DND-41 (cell line): Measurements from ENCODE around the gene MFAP1.
"Not testable (repeated sequence)": the region's sequence is repeated elsewhere in the genome, so short reads cannot be mapped to it uniquely, and the experiment has no call there.

ENCODE experiments used
- ATAC-seq: fragments of 200-7000 bp; cut with Tn5 transposase; 3 replicates; pipeline ENCODE4 v1.9.1; 2021; ENCODE audit warnings: low read depth; ENCODE audit not compliant: insufficient read depth
- DNase-seq: peaks from one replicate; pipeline ENCODE4 v3.0.0-alpha.2; 2020
- H2AFZ ChIP-seq: 2 replicates; pipeline ENCODE4 v1.6.0; 2012; ENCODE audit warnings: low read depth, low read length
- H3K27ac ChIP-seq: 2 replicates; pipeline ENCODE4 v1.5.1; 2012; ENCODE audit warnings: low read length, inconsistent platforms
- H3K27me3 ChIP-seq: fragments of 200-600 bp; sonication (generic); 2 replicates; pipeline ENCODE4 v1.6.0; 2012; ENCODE audit warnings: low read length, mild to moderate bottlenecking, inconsistent platforms; ENCODE audit not compliant: insufficient read depth, poor library complexity
- H3K36me3 ChIP-seq: 2 replicates; pipeline ENCODE4 v1.5.1; 2012; ENCODE audit warnings: low read length, inconsistent platforms; ENCODE audit not compliant: insufficient read depth
- H3K4me1 ChIP-seq: 2 replicates; pipeline ENCODE4 v1.5.1; 2012; ENCODE audit warnings: mild to moderate bottlenecking, low read length; ENCODE audit not compliant: insufficient read depth
- H3K4me2 ChIP-seq: 2 replicates; pipeline ENCODE4 v1.6.0; 2012; ENCODE audit warnings: mild to moderate bottlenecking, moderate library complexity, low read length, inconsistent platforms; ENCODE audit not compliant: insufficient read depth
- H3K4me3 ChIP-seq, 2 experiments: fragments of 200-600 bp in 1 of 2; shearing (Covaris generic) in 1 of 2; 2 replicates each; pipeline ENCODE4 v1.5.1; 2012 to 2016; ENCODE audit warnings: inconsistent platforms in 2 of 2, low read length in 2 of 2, mild to moderate bottlenecking in 2 of 2, low read depth in 1 of 2, moderate library complexity in 1 of 2
- H3K79me2 ChIP-seq: 2 replicates; pipeline ENCODE4 v1.6.0; 2012; ENCODE audit warnings: low read length, inconsistent platforms; ENCODE audit not compliant: insufficient read depth
- H3K9ac ChIP-seq: 2 replicates; pipeline ENCODE4 v1.6.0; 2012; ENCODE audit warnings: low read depth, mild to moderate bottlenecking, inconsistent platforms, low read length, moderate library complexity
- H3K9me3 ChIP-seq: 2 replicates; pipeline ENCODE4 v1.5.1; 2012; ENCODE audit warnings: low read length, moderate library complexity, mild to moderate bottlenecking, inconsistent platforms; ENCODE audit not compliant: insufficient read depth, severe bottlenecking
- H4K20me1 ChIP-seq: 2 replicates; pipeline ENCODE4 v1.6.0; 2012; ENCODE audit warnings: low read length; ENCODE audit not compliant: insufficient read depth
- EZH2 ChIP-seq: IDR thresholded peaks from 3 replicates; pipeline ENCODE4 v1.6.1; 2012; ENCODE audit warnings: borderline replicate concordance, low read depth, mild to moderate bottlenecking, moderate library complexity, low read length, inconsistent platforms; ENCODE audit not compliant: severe bottlenecking
- TF ChIP-seq, protein P1 (sequence below): IDR thresholded peaks from 2 replicates; pipeline ENCODE4 v1.5.1; 2012; ENCODE audit warnings: borderline replicate concordance, low read length, moderate library complexity, mild to moderate bottlenecking; ENCODE audit not compliant: poor library complexity, severe bottlenecking; ENCODE audit errors: extremely low read depth

The MFAP1 gene

DNA sequence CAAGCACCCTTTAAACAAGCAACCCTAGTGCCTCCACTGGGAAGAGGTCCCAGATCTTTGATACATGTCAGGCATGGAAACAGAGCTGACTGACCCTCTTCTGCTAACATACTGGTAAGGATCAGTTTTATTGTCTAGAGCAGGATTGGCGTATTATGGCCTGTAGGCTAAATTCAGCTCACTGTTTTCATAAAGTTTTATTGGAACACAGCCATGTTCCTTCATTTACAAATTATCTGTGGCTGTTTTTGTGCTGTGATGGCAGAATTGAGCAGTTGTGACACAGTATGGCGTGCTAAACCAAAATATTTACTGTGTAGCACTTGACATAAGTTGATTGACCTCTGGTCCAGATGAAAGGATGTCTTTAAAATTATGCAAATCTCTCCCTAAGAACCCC lies 47.3 kb upstream of the MFAP1 start:
- H4K20me1 ChIP-seq = no peaks in the 10 kb centered on the region; the same call in 1 of the 2 replicates
- no peak for DNase-seq

DNA sequence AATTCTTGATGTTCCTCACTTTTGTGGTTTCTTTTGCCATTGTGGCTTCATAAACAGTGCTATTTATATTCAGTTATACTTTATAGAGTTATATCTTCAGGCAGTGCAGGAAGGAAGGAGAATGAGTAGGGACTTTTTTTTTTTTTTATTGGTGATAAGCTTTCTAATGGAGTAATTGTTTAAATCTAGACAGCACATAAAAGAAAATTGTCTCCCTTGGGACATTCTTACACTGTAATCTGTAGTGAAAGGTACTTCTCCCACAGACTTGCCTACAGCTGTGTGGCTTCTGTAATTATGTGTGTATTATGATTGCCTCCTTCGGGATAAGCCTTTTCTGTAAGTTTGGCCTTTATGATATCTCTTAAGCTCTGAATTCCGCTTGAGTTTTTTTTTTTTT lies 43.9 kb upstream of the MFAP1 start:
- Histone ChIP-seq H3K27ac (no peak overlapping the region), H2AFZ (no peak overlapping the region), H3K9me3 (no peaks in the 10 kb centered on the region), H3K36me3 (peaks cover 79% of the 10 kb centered on the region), H3K79me2 (no peaks in the 10 kb centered on the region), H3K4me3 (no peak overlapping the region), H3K9ac (no peak overlapping the region), H4K20me1 (no peaks in the 10 kb centered on the region; the same call in 1 of the 2 replicates), H3K27me3 (no peaks in the 10 kb centered on the region), H3K4me2 (no peak overlapping the region), H3K4me1 (no peaks in the 10 kb centered on the region)
- TF ChIP-seq, protein P1, sequence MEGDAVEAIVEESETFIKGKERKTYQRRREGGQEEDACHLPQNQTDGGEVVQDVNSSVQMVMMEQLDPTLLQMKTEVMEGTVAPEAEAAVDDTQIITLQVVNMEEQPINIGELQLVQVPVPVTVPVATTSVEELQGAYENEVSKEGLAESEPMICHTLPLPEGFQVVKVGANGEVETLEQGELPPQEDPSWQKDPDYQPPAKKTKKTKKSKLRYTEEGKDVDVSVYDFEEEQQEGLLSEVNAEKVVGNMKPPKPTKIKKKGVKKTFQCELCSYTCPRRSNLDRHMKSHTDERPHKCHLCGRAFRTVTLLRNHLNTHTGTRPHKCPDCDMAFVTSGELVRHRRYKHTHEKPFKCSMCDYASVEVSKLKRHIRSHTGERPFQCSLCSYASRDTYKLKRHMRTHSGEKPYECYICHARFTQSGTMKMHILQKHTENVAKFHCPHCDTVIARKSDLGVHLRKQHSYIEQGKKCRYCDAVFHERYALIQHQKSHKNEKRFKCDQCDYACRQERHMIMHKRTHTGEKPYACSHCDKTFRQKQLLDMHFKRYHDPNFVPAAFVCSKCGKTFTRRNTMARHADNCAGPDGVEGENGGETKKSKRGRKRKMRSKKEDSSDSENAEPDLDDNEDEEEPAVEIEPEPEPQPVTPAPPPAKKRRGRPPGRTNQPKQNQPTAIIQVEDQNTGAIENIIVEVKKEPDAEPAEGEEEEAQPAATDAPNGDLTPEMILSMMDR = no peak
- TF ChIP-seq EZH2 = no peak
- DNase-seq = no peak
- no peak for ATAC-seq

More for the DNA sequence above, 47.3 kb upstream of the MFAP1 start:
- Histone ChIP-seq H3K9ac (no peak overlapping the region), H3K4me1 (no peaks in the 10 kb centered on the region), H3K79me2 (no peaks in the 10 kb centered on the region), H3K9me3 (no peaks in the 10 kb centered on the region), H3K4me3 (no peak overlapping the region), H2AFZ (no peak overlapping the region), H3K4me2 (no peak overlapping the region), H3K27me3 (no peaks in the 10 kb centered on the region), H3K27ac (no peak overlapping the region), H3K36me3 (peaks cover 79% of the 10 kb centered on the region)
- no peak for TF ChIP-seq EZH2
- TF ChIP-seq, protein P1 = no peak
- ATAC-seq = no peak

DNA sequence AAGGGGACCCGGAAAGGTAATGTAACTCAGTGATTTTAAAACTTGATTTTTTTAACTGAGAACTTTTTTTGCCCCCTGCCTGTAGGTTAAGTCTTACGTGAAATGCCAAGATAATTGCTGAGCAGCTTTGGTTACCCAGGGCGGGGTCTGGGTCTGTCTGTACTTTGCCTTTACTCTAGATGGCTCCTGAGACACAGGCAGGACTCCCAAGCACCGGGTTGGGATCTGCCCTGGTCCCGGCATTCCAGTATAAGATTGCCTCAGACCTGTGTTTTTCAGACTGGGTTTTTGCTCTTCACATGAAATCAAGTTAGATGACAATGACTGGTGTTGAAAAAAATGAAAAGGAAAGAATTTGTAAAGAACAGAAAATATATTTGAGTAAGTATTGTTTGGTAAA lies 42.6 kb upstream of the MFAP1 start:
- H3K79me2 ChIP-seq = no peaks in the 10 kb centered on the region
- H3K4me2 ChIP-seq = no peak overlapping the region
- H2AFZ ChIP-seq = no peak overlapping the region
- DNase-seq (no peak), ATAC-seq (no peak)
- H3K4me1 ChIP-seq = no peaks in the 10 kb centered on the region
- peaks cover 79% of the 10 kb centered on the region for H3K36me3 ChIP-seq
- H4K20me1 ChIP-seq = no peaks in the 10 kb centered on the region; the same call in 1 of the 2 replicates
- no peak for TF ChIP-seq EZH2
- TF ChIP-seq, protein P1 = no peak
- H3K27me3 ChIP-seq = no peaks in the 10 kb centered on the region
- H3K9me3 ChIP-seq = no peaks in the 10 kb centered on the region
- H3K4me3 ChIP-seq = no peak overlapping the region
- H3K9ac ChIP-seq = no peak overlapping the region
- H3K27ac ChIP-seq = no peak overlapping the region

DNA sequence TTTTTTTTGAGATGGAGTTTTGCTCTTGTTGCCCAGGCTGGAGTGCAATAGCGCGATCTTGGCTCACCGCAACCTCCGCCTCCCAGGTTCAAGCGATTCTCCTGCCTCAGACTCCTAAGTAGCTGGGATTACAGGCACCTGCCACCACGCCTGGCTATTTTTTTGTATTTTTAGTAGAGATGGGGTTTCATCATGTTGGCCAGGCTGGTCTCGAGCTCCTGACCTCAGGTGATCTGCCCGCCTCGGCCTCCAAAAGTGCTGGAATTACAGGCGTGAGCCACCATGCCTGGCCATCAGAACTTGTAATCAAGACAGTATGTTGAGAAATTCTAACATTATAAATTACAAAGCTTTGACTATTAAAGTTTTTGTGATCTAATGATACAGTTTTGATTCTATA lies 42.1 kb upstream of the MFAP1 start:
- not testable (repeated sequence) for DNase-seq, H3K9ac ChIP-seq, H3K9me3 ChIP-seq, ATAC-seq, H3K4me3 ChIP-seq, H3K27ac ChIP-seq, H3K4me2 ChIP-seq, H3K27me3 ChIP-seq, H3K79me2 ChIP-seq, H4K20me1 ChIP-seq, H2AFZ ChIP-seq, H3K4me1 ChIP-seq
- peaks cover 78% of the 10 kb centered on the region for H3K36me3 ChIP-seq
